Measurements from ENCODE around the gene NAALADL1.

DNA sequence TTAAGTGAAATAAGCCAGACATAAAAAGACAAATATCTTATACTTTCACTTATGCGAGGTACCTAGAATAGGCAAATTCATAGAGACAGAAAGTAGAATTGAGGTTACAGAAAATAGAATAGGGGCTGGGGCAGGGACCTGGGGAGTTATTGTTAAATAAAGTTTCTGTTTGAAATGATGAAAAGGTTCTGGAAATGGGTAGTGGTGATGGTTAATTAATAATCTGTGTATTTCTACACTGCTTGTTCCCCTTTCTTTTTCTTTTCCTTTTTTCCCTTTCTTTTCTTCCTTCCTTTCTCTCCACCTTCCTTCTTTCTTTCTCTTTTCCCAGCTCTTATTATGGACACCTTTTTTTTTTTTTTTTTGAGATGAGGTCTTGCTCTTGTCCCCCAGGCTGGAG, 2.8 kb downstream of the NAALADL1 start:
- TF ChIP-seq POLR2A (IDR thresholded peaks at IDR 0.05) = no peak
- TF ChIP-seq, protein P1, sequence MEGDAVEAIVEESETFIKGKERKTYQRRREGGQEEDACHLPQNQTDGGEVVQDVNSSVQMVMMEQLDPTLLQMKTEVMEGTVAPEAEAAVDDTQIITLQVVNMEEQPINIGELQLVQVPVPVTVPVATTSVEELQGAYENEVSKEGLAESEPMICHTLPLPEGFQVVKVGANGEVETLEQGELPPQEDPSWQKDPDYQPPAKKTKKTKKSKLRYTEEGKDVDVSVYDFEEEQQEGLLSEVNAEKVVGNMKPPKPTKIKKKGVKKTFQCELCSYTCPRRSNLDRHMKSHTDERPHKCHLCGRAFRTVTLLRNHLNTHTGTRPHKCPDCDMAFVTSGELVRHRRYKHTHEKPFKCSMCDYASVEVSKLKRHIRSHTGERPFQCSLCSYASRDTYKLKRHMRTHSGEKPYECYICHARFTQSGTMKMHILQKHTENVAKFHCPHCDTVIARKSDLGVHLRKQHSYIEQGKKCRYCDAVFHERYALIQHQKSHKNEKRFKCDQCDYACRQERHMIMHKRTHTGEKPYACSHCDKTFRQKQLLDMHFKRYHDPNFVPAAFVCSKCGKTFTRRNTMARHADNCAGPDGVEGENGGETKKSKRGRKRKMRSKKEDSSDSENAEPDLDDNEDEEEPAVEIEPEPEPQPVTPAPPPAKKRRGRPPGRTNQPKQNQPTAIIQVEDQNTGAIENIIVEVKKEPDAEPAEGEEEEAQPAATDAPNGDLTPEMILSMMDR (IDR thresholded peaks at IDR 0.05) = no peak

All from esophagus squamous epithelium (tissue), 4 donors.